ENCODE measurements around the gene RBM28.

RBM28 gene

GRCh38 chr7:128370491-128370890 lies 26.8 kb upstream of the RBM28 start:
- DNase-seq (ENCODE audit: low read depth), result no peak

- no peak for DNase-seq (ENCODE audit: low read depth)
Measured at GRCh38 chr7:128366986-128367385, 23.3 kb upstream of the RBM28 start.

GRCh38 chr7:128366300-128366699 lies 22.6 kb upstream of the RBM28 start:
- DNase-seq (ENCODE audit: low read depth), result no peak

GRCh38 chr7:128365432-128365831 lies 21.7 kb upstream of the RBM28 start:
- no peak for DNase-seq (ENCODE audit: low read depth)

GRCh38 chr7:128364166-128364870 lies 20.6 kb upstream of the RBM28 start:
- DNase-seq (ENCODE audit: low read depth), result no peak

GRCh38 chr7:128363261-128363721 lies 19.6 kb upstream of the RBM28 start:
- DNase-seq (ENCODE audit: low read depth), result no peak

GRCh38 chr7:128362670-128363069 lies 19.0 kb upstream of the RBM28 start:
- DNase-seq (ENCODE audit: low read depth), result no peak

- DNase-seq (ENCODE audit: low read depth), result no peak
Measured at GRCh38 chr7:128361411-128362379, 18.0 kb upstream of the RBM28 start, which contains the start of gene PRRT4. PRRT4 (minus strand) TSS chr7:128361690.

GRCh38 chr7:128360359-128360678 lies 16.6 kb upstream of the RBM28 start:
- no peak for DNase-seq (ENCODE audit: low read depth)

- DNase-seq (ENCODE audit: low read depth), result no peak
Measured at GRCh38 chr7:128359939-128360338, 16.2 kb upstream of the RBM28 start.

- DNase-seq (ENCODE audit: low read depth), result no peak
Measured at GRCh38 chr7:128359336-128359735, 15.6 kb upstream of the RBM28 start.

GRCh38 chr7:128358233-128358632 lies 14.5 kb upstream of the RBM28 start:
- DNase-seq (ENCODE audit: low read depth), result no peak

GRCh38 chr7:128357217-128357613 lies 13.5 kb upstream of the RBM28 start:
- DNase-seq (ENCODE audit: low read depth), result no peak

GRCh38 chr7:128356546-128357216 lies 13.0 kb upstream of the RBM28 start:
- no peak for DNase-seq (ENCODE audit: low read depth)

GRCh38 chr7:128353610-128354009 lies 9.9 kb upstream of the RBM28 start:
- no peak for DNase-seq (ENCODE audit: low read depth)

- DNase-seq (ENCODE audit: low read depth), result no peak
Measured at GRCh38 chr7:128353189-128353588, 9.5 kb upstream of the RBM28 start.

GRCh38 chr7:128352636-128353035 lies 8.9 kb upstream of the RBM28 start:
- no peak for DNase-seq (ENCODE audit: low read depth)

GRCh38 chr7:128352153-128352537 lies 8.4 kb upstream of the RBM28 start:
- no peak for DNase-seq (ENCODE audit: low read depth)

GRCh38 chr7:128351296-128352152 lies 7.8 kb upstream of the RBM28 start:
- no peak for DNase-seq (ENCODE audit: low read depth)

GRCh38 chr7:128350708-128351295 lies 7.1 kb upstream of the RBM28 start:
- no peak for DNase-seq (ENCODE audit: low read depth)

- DNase-seq (ENCODE audit: low read depth), result no peak
Measured at GRCh38 chr7:128349466-128349825, 5.7 kb upstream of the RBM28 start.

All from GM04503 (cell line).